Hematopoietic multipotent progenitor cell treated with erythropoietin and hydrocortisone succinate and interleukin-3 and kit ligand, for 6 days (in vitro differentiated cells): ENCODE measurements around the gene ATP10B.
"Not testable (repeated sequence)": the region's sequence is repeated elsewhere in the genome, so short reads cannot be mapped to it uniquely, and the experiment has no call there.

ENCODE experiments used
- DNase-seq: peaks from one replicate; pipeline ENCODE4 v3.0.0-alpha.2; 2015

The ATP10B gene

GRCh38 chr5:160749682-160750081 lies 102.3 kb downstream of the ATP10B start:
- no peak for DNase-seq

- no peak for DNase-seq
Observed at GRCh38 chr5:160749026-160749425, 103.0 kb downstream of the ATP10B start.

- no peak for DNase-seq
Observed at GRCh38 chr5:160747987-160748386, 104.0 kb downstream of the ATP10B start.

- no peak for DNase-seq
Observed at GRCh38 chr5:160747559-160747958, 104.5 kb downstream of the ATP10B start.

GRCh38 chr5:160744268-160745101 lies 107.5 kb downstream of the ATP10B start:
- DNase-seq, result no peak

- no peak for DNase-seq
Observed at GRCh38 chr5:160743027-160743426, 109.0 kb downstream of the ATP10B start.

- no peak for DNase-seq
Observed at GRCh38 chr5:160742446-160742845, 109.6 kb downstream of the ATP10B start.

- no peak for DNase-seq
Observed at GRCh38 chr5:160727296-160727997, 124.6 kb downstream of the ATP10B start.

GRCh38 chr5:160726721-160727120 lies 125.3 kb downstream of the ATP10B start:
- no peak for DNase-seq

GRCh38 chr5:160720822-160721221 lies 131.2 kb downstream of the ATP10B start:
- DNase-seq, result no peak

GRCh38 chr5:160715508-160715907 lies 136.5 kb downstream of the ATP10B start:
- DNase-seq, result not testable (repeated sequence)

- DNase-seq, result no peak
Observed at GRCh38 chr5:160703547-160704189, 148.3 kb downstream of the ATP10B start.

GRCh38 chr5:160702934-160703333 lies 149.1 kb downstream of the ATP10B start:
- DNase-seq, result no peak

- no peak for DNase-seq
Observed at GRCh38 chr5:160702311-160702803, 149.7 kb downstream of the ATP10B start.

- no peak for DNase-seq
Observed at GRCh38 chr5:160701403-160701802, 150.6 kb downstream of the ATP10B start.

GRCh38 chr5:160699301-160699700 lies 152.7 kb downstream of the ATP10B start:
- DNase-seq, result no peak

GRCh38 chr5:160697281-160697680 lies 154.7 kb downstream of the ATP10B start:
- no peak for DNase-seq

GRCh38 chr5:160694896-160695295 lies 157.1 kb downstream of the ATP10B start:
- DNase-seq, result peak; percentile 29

GRCh38 chr5:160693831-160694465 lies 158.1 kb downstream of the ATP10B start:
- DNase-seq, result no peak

- no peak for DNase-seq
Observed at GRCh38 chr5:160692271-160692670, 159.7 kb downstream of the ATP10B start.

- DNase-seq, result peak; percentile 60
Observed at GRCh38 chr5:160685695-160686094, 166.3 kb downstream of the ATP10B start.

GRCh38 chr5:160685219-160685618 lies 166.8 kb downstream of the ATP10B start:
- no peak for DNase-seq
